Activated naive CD4-positive, alpha-beta T cell treated with anti-CD3 and anti-CD28 coated beads for 36 hours (primary cell): Measurements from ENCODE around the gene SINHCAF. TPM values are rescaled to one million over a fixed set of nuclear protein-coding genes. Genes with fewer than 3 reads are reported as not detected.
A peak's percentile ranks its signal among the peaks of the same experiment; 100 is the strongest.
"Not testable (repeated sequence)": the region's sequence is repeated elsewhere in the genome, so short reads cannot be mapped to it uniquely, and the experiment has no call there.

Experiments used
- CTCF ChIA-PET: fragments of 350-600 bp; sonication (Branson Sonifier 250); formaldehyde crosslinking; loops from one replicate; lab custom pipeline; 2021; ENCODE audit warnings: antibody characterized with exemption; lab: Charles Lee
- DNase-seq: peaks from one replicate; pipeline ENCODE4 v3.0.0-alpha.2; 2020
- H3K27ac Mint-ChIP-seq: one replicate; pipeline ENCODE4 v1.8.0; 2021; ENCODE audit warnings: mild to moderate bottlenecking, mixed read lengths
- H3K27me3 Mint-ChIP-seq: one replicate; pipeline ENCODE4 v1.8.0; 2021; ENCODE audit warnings: low read depth, mixed read lengths
- H3K36me3 Mint-ChIP-seq: one replicate; pipeline ENCODE4 v1.8.0; 2021; ENCODE audit warnings: low read depth, mixed read lengths
- H3K4me1 Mint-ChIP-seq: one replicate; pipeline ENCODE4 v1.8.0; 2021; ENCODE audit warnings: low read depth, mixed read lengths
- H3K4me3 Mint-ChIP-seq: one replicate; pipeline ENCODE4 v1.8.0; 2021; ENCODE audit warnings: mild to moderate bottlenecking, moderate library complexity, mixed read lengths
- H3K9me3 Mint-ChIP-seq: one replicate; pipeline ENCODE4 v1.8.0; 2021; ENCODE audit warnings: mixed read lengths
- intact Hi-C: fragments of 100-400 bp; cut with micrococcal nuclease; formaldehyde crosslinking; loops from one replicate; pipeline ENCODE4 v1.15.1; 2023
- total RNA-seq, 2 experiments: library from RNA; stranded (reverse); gene quantifications; one replicate each; pipeline ENCODE4 v1.2.3, GENCODE V29; 2021

The SINHCAF gene, protein sequence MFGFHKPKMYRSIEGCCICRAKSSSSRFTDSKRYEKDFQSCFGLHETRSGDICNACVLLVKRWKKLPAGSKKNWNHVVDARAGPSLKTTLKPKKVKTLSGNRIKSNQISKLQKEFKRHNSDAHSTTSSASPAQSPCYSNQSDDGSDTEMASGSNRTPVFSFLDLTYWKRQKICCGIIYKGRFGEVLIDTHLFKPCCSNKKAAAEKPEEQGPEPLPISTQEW
- 100 to 1,000 TPM; 158 to 169 TPM for total RNA-seq

DNA sequence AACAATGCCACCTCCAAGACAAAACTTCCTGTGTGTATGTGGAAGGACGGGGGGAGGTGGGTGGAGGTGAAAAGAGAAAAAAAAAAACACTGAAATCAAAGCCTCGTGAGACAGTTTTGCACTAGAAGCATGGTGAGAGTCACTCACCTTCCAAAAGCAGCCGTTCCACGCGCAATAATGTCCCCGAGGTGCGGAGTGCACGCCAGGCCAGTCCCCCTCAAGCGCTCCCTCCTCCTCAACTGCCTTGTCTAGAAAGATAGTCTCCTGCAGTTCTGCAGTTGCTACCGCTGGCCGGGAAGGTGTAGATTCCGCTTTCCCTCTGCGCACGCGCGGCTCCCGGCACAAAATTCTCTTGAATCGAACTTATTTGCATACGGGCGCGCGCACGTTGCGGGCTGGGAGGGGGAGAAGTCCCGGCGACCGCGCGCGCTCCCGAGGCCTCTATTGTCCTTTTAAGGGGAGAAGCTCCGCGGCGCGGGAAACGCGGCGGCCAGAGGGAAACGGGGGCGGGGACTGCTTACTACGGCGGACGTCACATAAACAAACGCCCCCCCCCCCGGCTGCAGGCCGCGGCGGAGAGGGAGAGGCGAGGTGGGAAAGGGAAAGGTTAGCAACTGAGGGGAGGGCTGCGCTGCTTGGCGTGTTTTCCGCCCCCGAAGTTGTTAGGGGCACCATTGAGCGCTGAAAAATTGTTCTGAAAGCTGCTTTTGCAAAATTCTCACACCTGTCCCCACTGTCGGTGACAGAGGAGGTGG is at the start of gene SINHCAF:
Gene SINHCAF (minus strand): TSS at position 274 of the 755 bp plus-strand sequence. CDS start 27,946 bp downstream, outside the sequence.
- Mint-ChIP-seq H3K9me3 (no peaks in the 10 kb centered on the region), H3K27me3 (no peaks in the 10 kb centered on the region), H3K36me3 (peaks cover 23% of the 10 kb centered on the region), H3K4me1 (peaks cover 20% of the 10 kb centered on the region), H3K27ac (peak within 1 kb of the TSS; percentile 99), H3K4me3 (peak within 1 kb of the TSS; percentile 96)
- intact Hi-C loops = loop anchor here (1.0 to 10.0 kb wide), 14 partner anchors 9 to 1349 kb away; partner anchors contain the start of genes BICD1, CAPRIN2, DDX11 and DENND5B
- DNase-seq = peak; percentile 99
- CTCF ChIA-PET = interaction anchor here (0.6 to 0.7 kb wide), 2 partner anchors 43 to 737 kb away, joined by 3 to 4 read pairs; no protein-coding TSS in a partner anchor

DNA sequence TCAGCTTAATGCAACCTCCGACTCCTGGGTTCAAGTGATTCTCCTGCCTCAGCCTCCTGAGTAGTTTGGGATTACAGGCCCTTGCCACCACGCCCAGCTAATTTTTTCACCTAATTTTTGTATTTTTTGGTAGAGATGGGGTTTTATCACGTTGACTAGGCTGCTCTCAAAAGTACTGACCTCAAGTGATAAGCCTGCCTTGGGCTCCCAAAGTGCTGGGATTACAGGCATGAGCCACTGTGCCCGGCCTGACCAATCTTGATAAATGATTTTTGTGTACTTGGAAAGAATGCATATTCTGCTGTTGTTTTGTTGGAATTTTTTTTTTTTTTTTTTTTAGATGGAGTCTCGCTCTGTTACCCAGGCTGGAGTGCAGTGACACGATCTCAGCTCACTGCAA is 49.5 kb upstream of the SINHCAF start:
- H3K27ac Mint-ChIP-seq, H3K27me3 Mint-ChIP-seq, H3K36me3 Mint-ChIP-seq, H3K9me3 Mint-ChIP-seq, H3K4me3 Mint-ChIP-seq, intact Hi-C loops, DNase-seq, H3K4me1 Mint-ChIP-seq: not testable (repeated sequence)
- CTCF ChIA-PET = interaction anchor here (0.5 to 0.6 kb wide), 2 partner anchors 38 to 121 kb away, joined by 3 to 4 read pairs; no protein-coding TSS in a partner anchor

DNA sequence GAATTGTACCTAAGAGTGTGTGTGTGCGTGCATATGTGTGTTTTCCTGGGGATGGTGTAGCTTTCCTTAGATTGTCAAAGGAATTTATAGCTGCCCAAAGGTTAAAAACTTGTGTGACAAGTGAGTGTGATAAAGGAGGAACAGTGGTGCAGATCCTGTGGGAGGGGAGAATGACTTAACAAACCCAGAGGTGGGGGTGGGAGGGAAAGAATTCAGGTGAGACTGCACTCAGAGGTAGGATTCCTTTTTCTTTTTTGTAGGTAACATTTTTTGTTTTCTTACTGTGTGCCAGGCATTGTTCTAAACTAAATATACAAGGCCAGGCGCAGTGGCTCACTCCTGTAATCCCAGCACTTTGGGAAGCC is 45.3 kb upstream of the SINHCAF start:
- CTCF ChIA-PET = no interaction called here

DNA sequence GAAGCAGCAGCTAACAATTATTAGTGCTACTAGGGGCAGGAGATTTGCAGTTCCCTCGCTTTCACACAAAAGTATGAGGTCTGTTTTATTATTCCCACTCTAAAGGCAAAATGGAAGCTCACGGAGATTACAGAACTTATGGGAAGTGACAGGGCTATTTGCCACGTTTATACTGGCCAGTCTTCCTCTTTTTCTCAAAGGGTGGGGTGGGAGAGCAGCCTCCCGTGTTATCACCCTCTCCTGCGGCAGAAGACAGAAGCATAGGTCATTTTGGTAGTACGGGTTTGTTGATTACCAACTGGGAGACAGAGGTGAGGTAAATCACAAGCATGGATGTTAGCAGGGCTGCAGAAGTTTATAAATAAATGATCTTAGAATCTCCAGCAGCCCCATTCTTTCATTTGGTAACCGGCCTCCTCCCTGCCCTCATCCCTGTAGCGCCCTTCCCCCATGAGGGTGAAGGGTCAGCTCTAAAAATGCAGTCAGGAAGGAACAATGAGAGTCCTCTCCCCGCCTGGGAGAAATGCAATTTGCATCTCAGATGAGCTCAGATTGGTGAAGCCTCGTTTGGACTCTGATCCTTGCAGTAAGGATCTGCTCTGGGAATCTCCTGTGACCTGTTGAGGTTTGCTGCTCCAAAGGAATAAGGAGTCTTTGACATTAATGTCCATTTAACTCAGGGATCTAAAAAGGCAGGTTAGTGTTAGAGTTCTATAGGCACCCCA is 44.7 kb upstream of the SINHCAF start:
- Mint-ChIP-seq H3K27ac (no peak overlapping the region), H3K9me3 (no peaks in the 10 kb centered on the region), H3K4me1 (no peaks in the 10 kb centered on the region), H3K36me3 (no peaks in the 10 kb centered on the region), H3K4me3 (no peak overlapping the region), H3K27me3 (no peaks in the 10 kb centered on the region)
- no peak for DNase-seq
- intact Hi-C loops = no loop called here
- CTCF ChIA-PET = no interaction called here

More for the DNA sequence above, 45.3 kb upstream of the SINHCAF start:
- H3K9me3 Mint-ChIP-seq = no peaks in the 10 kb centered on the region
- no peaks in the 10 kb centered on the region for H3K27me3 Mint-ChIP-seq
- intact Hi-C loops = no loop called here
- H3K4me3 Mint-ChIP-seq = no peak overlapping the region
- no peaks in the 10 kb centered on the region for H3K36me3 Mint-ChIP-seq
- H3K27ac Mint-ChIP-seq = no peak overlapping the region
- no peaks in the 10 kb centered on the region for H3K4me1 Mint-ChIP-seq
- DNase-seq = no peak

DNA sequence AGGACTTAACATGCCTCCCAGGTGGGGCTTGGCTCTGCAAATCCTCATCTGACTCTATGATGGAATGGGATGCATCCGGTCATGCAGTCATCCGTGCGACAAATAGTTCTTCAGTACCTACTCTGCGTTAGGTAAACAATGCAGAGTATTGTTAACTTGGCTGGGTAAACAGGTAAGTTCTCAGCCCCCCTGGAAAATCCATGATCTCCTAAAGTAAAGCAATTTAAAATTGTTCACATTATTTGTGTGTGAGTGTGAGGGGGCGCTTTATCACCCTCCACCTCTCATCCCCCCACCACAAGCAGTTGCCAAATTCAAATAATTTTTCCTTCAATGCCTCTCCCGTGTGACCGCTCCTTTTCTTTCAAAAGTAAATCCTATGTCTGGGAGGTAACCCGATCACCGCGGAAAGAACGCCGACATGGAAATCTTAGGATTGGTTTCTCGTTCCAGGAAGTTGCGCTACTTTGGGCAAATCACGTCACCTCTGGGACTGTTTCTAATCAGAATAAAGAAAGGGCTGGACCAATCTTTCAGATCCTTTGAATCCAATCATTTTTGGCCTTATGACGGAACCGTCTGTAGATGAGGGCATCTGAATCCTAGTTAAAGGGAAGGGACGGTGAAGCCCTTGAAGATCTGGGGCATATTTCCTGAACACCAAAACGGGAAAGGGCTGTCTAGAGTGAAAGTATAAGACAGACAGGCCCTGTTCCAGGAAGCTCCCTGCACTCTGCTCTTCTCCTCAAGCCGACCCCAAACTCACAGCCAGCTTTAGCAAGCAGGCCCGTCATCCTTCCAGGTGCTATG is 44.0 kb upstream of the SINHCAF start:
- no peak overlapping the region for H3K27ac Mint-ChIP-seq
- intact Hi-C loops = no loop called here
- H3K36me3 Mint-ChIP-seq = no peaks in the 10 kb centered on the region
- CTCF ChIA-PET = no interaction called here
- H3K4me1 Mint-ChIP-seq = no peaks in the 10 kb centered on the region
- H3K4me3 Mint-ChIP-seq = no peak overlapping the region
- no peak for DNase-seq
- H3K27me3 Mint-ChIP-seq = no peaks in the 10 kb centered on the region
- no peaks in the 10 kb centered on the region for H3K9me3 Mint-ChIP-seq

DNA sequence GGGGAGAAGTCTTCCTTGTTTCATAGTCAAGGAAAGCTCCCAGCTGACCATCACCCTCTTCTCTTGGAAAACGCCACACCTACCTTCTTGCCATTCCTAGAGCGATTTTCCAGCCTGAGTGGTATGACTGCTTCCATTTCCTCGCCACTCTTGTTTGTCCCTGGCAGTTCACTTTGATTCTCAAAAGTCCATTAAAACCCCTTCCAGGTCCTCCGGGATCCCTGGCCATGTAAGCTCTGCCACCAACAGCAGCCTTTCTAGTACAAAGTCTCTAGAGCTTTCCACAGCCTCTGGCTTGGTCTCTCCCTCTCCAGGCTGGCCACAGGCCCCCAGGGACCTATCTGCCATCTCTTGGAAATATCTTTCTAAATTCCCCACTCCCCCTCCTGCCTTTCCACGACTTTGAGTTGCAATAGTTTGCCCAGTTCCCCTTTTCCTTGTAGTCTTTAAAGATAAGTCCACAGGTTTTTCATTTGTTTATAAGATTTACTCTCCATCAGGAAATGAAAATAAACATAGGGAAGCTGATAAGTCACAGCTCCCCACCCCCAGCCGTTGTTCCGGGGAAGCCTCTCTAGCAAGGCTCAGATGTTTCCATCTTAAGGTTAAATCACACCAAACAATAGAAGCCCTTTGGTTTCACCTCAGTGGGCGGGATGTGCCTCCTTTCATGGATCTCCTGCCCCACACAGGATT is 42.9 kb upstream of the SINHCAF start:
- Mint-ChIP-seq H3K36me3 (no peaks in the 10 kb centered on the region), H3K4me1 (no peaks in the 10 kb centered on the region), H3K9me3 (no peaks in the 10 kb centered on the region), H3K27ac (no peak overlapping the region), H3K27me3 (no peaks in the 10 kb centered on the region), H3K4me3 (no peak overlapping the region)
- intact Hi-C loops = no loop called here
- DNase-seq = no peak
- CTCF ChIA-PET = interaction anchor here (0.6 to 0.7 kb wide), 3 partner anchors 14 to 323 kb away, joined by 3 to 7 read pairs (median 4); no protein-coding TSS in a partner anchor

DNA sequence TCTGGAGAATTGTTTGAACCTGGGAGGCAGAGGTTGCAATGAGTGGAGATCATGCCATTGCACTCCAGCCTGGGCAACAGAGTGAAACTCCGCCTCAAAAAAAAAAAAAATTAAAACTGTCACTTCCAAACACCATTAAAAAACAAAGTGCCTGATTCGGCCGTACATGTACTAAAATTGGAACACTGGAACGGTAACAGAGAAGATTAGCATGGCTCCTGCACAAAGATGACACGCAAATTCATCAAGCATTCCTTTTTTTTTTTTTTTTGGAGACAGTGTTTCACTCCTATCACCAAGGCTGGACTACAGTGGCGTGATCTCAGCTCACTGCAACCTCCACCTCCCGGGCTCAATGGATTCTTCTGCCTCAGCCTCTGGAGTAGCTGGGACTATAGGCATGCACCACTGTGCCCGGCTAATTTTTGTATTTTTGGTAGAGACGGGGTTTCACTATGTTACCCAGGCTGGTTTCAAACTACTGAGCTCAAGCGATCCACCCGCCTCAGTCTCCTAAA is 40.2 kb upstream of the SINHCAF start:
- DNase-seq = no peak
- CTCF ChIA-PET = no interaction called here
- Mint-ChIP-seq H3K36me3 (no peaks in the 10 kb centered on the region), H3K4me3 (no peak overlapping the region), H3K4me1 (peaks cover 14% of the 10 kb centered on the region), H3K27ac (no peak overlapping the region), H3K27me3 (no peaks in the 10 kb centered on the region), H3K9me3 (no peaks in the 10 kb centered on the region)
- intact Hi-C loops = no loop called here

DNA sequence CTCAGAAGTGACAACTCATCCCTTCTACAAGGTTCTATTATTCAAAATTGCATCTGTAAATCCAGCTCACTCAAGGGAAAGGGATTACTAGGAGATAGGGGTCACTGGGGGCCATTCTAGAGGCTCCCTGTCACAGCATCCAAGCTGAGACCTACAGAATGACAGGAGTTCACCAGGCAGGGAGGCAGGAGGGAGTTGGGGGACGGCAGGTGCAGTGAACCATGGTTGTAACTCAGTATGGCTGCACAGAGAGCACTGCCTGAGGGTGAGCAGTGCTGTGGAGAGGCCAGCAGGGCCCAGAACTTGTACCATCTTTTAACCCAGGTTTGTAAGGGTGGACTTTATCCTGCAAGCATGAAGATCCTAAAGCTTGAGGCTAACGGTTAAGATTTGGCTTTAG is 37.9 kb upstream of the SINHCAF start:
- no peak overlapping the region for H3K4me3 Mint-ChIP-seq
- no peaks in the 10 kb centered on the region for H3K27me3 Mint-ChIP-seq
- no peak overlapping the region for H3K27ac Mint-ChIP-seq
- H3K4me1 Mint-ChIP-seq = peaks cover 14% of the 10 kb centered on the region
- H3K9me3 Mint-ChIP-seq = no peaks in the 10 kb centered on the region
- no peak for DNase-seq
- no peaks in the 10 kb centered on the region for H3K36me3 Mint-ChIP-seq
- intact Hi-C loops = loop anchor here (1.0 to 2.0 kb wide), 7 partner anchors 37 to 517 kb away; partner anchors contain the start of gene SINHCAF
- CTCF ChIA-PET = interaction anchor here (1.2 to 2.9 kb wide), 5 partner anchors 69 to 379 kb away, joined by 3 to 13 read pairs (median 6); no protein-coding TSS in a partner anchor

DNA sequence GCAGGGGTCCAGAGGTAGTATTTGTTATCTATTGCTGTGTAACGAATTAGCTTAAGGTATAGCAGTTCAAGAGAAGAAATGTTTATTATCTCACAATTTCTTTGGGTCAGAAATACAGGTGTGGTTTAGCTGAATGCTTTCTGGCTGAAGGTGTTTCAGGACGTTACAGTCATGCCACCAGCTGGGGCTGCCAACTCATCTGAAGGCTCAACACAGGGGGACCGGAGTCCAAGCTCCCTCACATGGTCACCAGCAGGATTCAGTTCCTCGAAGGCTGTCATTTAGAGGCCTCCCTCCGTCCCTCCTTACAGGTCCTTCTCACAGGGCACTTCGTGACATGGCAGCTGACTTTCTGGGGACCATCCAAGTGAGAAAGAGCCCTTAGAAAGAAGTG is 37.5 kb upstream of the SINHCAF start:
- Mint-ChIP-seq H3K4me1 (peaks cover 14% of the 10 kb centered on the region), H3K27me3 (no peaks in the 10 kb centered on the region), H3K4me3 (no peak overlapping the region), H3K36me3 (no peaks in the 10 kb centered on the region), H3K9me3 (no peaks in the 10 kb centered on the region), H3K27ac (no peak overlapping the region)
- CTCF ChIA-PET = interaction anchor here (0.9 to 2.9 kb wide), 6 partner anchors 35 to 378 kb away, joined by 3 to 13 read pairs (median 5); no protein-coding TSS in a partner anchor
- no peak for DNase-seq
- intact Hi-C loops = loop anchor here (1.0 to 2.0 kb wide), 7 partner anchors 37 to 516 kb away; partner anchors contain the start of gene SINHCAF

DNA sequence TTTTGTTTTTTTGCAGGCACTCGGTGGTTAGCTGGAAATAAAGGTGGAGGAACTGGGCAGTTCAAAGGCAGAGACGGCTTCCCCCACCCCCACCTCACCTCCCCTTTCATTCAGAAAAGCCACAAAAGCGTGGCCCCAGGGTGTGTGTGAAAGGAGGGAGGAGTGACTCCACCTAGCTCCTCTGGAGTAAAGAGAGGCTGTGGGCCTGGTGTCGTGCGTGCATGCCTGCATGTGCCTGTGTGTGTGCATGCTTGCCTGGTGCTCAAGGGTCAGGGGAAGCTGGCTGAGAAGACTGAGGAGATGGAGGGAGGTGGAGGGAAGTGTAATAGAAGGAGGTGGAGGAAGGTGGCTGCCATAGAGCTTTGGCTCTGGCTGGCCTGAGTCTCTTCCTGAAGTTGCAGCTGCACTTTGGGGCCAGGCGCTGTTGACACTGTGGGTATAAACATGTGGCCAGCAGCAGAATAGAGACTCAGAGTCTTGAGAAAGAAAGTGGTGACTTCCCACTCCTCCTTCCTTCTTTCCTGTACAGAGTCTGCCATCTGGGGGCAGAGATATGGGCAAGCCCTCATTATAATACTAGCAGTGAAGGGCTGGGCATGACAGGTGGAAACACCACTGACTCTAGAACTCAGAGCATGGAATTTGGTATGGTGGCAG is 36.9 kb upstream of the SINHCAF start:
- Mint-ChIP-seq H3K4me1 (peaks cover 14% of the 10 kb centered on the region), H3K27me3 (no peaks in the 10 kb centered on the region), H3K36me3 (no peaks in the 10 kb centered on the region), H3K9me3 (no peaks in the 10 kb centered on the region), H3K4me3 (peak overlapping the region; percentile 38), H3K27ac (no peak overlapping the region)
- intact Hi-C loops = loop anchor here (1.0 to 2.0 kb wide), 7 partner anchors 36 to 516 kb away; partner anchors contain the start of gene SINHCAF
- CTCF ChIA-PET = interaction anchor here (0.6 to 2.9 kb wide), 8 partner anchors 34 to 378 kb away, joined by 3 to 13 read pairs (median 3); no protein-coding TSS in a partner anchor
- DNase-seq = peak; percentile 53
